H1 (cell line): Measurements from ENCODE around the gene CLDN7. TPM values are rescaled to one million over a fixed set of nuclear protein-coding genes. Genes with fewer than 3 reads are reported as not detected.
"Not testable (repeated sequence)": the region's sequence is repeated elsewhere in the genome, so short reads cannot be mapped to it uniquely, and the experiment has no call there.

ENCODE experiments used
- CTCF ChIA-PET: fragments of 300-600 bp; sonication (Branson Sonifier 250); formaldehyde crosslinking; loops from one replicate; lab custom pipeline; 2021; ENCODE audit not compliant: partially characterized antibody; lab: Charles Lee
- POLR2A ChIA-PET: fragments of 300-600 bp; sonication (Branson Sonifier 250); formaldehyde crosslinking; loops from one replicate; lab custom pipeline; 2021; ENCODE audit warnings: inconsistent platforms; ENCODE audit not compliant: partially characterized antibody; lab: Charles Lee
- DNase-seq, 2 experiments: peaks; one replicate each; pipeline versions ENCODE4 v3.0.0 to v3.0.0-alpha.2; 2010 to 2022; ENCODE audit warnings: low spot score in 2 of 2, low read depth in 1 of 2, mixed read lengths in 1 of 2
- FAIRE-seq: peaks from 2 replicates; lab custom pipeline; 2011; peaks lifted over from hg19 to GRCh38; lab: Jason Lieb, UNC
- H2AFZ ChIP-seq: 2 replicates; pipeline ENCODE4 v1.8.1; 2012; ENCODE audit warnings: low read length, inconsistent platforms
- H2AK5ac ChIP-seq: 2 replicates; pipeline ENCODE4 v1.6.1; 2013; ENCODE audit warnings: low read depth, low read length
- H2BK120ac ChIP-seq: replicated peaks from 2 replicates; pipeline ENCODE3; 2013; ENCODE audit warnings: low read depth, low read length, inconsistent platforms
- H2BK12ac ChIP-seq: 2 replicates; pipeline ENCODE4 v1.6.1; 2013; ENCODE audit warnings: low read depth, low read length
- H2BK15ac ChIP-seq: 2 replicates; pipeline ENCODE4 v1.6.1; 2013; ENCODE audit warnings: low read length
- H2BK20ac ChIP-seq: 2 replicates; pipeline ENCODE4 v1.6.1; 2013; ENCODE audit warnings: low read length
- H2BK5ac ChIP-seq: 2 replicates; pipeline ENCODE4 v1.6.1; 2013; ENCODE audit warnings: low read depth, low read length
- H3K14ac ChIP-seq: 2 replicates; pipeline ENCODE4 v1.6.1; 2013; ENCODE audit warnings: inconsistent platforms; ENCODE audit not compliant: insufficient read length
- H3K18ac ChIP-seq: 2 replicates; pipeline ENCODE4 v1.6.1; 2013; ENCODE audit warnings: low read length; ENCODE audit errors: extremely low read depth
- H3K23ac ChIP-seq: 2 replicates; pipeline ENCODE4 v1.6.1; 2013; ENCODE audit warnings: inconsistent platforms; ENCODE audit not compliant: insufficient read length
- H3K23me2 ChIP-seq: 2 replicates; pipeline ENCODE4 v1.6.1; 2013; ENCODE audit warnings: low read depth, low read length
- H3K27ac ChIP-seq: 2 replicates; pipeline ENCODE4 v1.6.1; 2011; ENCODE audit warnings: low read depth, low read length, inconsistent platforms
- H3K27me3 ChIP-seq, 4 experiments: replicated peaks in 1 of 4; 1 replicate in 1 of 4; 2 replicates in 3 of 4; pipeline versions ENCODE4 v1.6.1 to v1.8.1; 2011 to 2013; ENCODE audit warnings: low read length in 3 of 4, mild to moderate bottlenecking in 3 of 4, inconsistent platforms in 2 of 4, mixed read lengths in 2 of 4, moderate library complexity in 1 of 4; ENCODE audit not compliant: control insufficient read depth in 3 of 4, insufficient read depth in 3 of 4; ENCODE audit errors: extremely low read depth in 1 of 4
- H3K36me3 ChIP-seq, 4 experiments: 2 replicates each; pipeline versions ENCODE4 v1.6.1 to v1.8.1; 2011 to 2013; ENCODE audit warnings: mild to moderate bottlenecking in 4 of 4, low read length in 3 of 4, moderate library complexity in 2 of 4, control low read depth in 1 of 4, inconsistent platforms in 1 of 4; ENCODE audit not compliant: insufficient read depth in 4 of 4, control insufficient read depth in 2 of 4
- H3K4ac ChIP-seq: replicated peaks from 2 replicates; pipeline ENCODE3; 2013; ENCODE audit warnings: low read length, low read depth, mixed read lengths, inconsistent platforms; ENCODE audit not compliant: insufficient read length
- H3K4me1 ChIP-seq, 4 experiments: replicated peaks in 1 of 4; 1 replicate in 1 of 4; 2 replicates in 3 of 4; pipeline versions ENCODE4 v1.6.1 to v1.8.1; 2011 to 2013; ENCODE audit warnings: low read length in 3 of 4, inconsistent platforms in 2 of 4, mixed read lengths in 1 of 4; ENCODE audit not compliant: insufficient read depth in 4 of 4, control insufficient read depth in 3 of 4
- H3K4me2 ChIP-seq, 2 experiments: 2 replicates each; pipeline versions ENCODE4 v1.6.1 to v1.8.1; 2011 to 2013; ENCODE audit warnings: low read depth in 2 of 2, low read length in 2 of 2, control low read depth in 1 of 2, inconsistent platforms in 1 of 2, mild to moderate bottlenecking in 1 of 2; ENCODE audit not compliant: insufficient read depth in 1 of 2
- H3K4me3 ChIP-seq, 4 experiments: fragments of 200-600, 300-600 bp in 1 of 4; sonication (generic), shearing (Covaris generic), sonication (Bioruptor Twin) in 1 of 4; 2 replicates each; pipeline versions ENCODE4 v1.5.1 to v1.8.1; 2011 to 2016; ENCODE audit warnings: low read length in 4 of 4, low read depth in 3 of 4, control low read depth in 2 of 4, inconsistent platforms in 2 of 4, mild to moderate bottlenecking in 2 of 4, mixed read lengths in 1 of 4, moderate library complexity in 1 of 4; ENCODE audit not compliant: insufficient read depth in 2 of 4; ENCODE audit errors: extremely low read depth in 1 of 4
- H3K56ac ChIP-seq: replicated peaks from 2 replicates; pipeline ENCODE3; 2013; ENCODE audit warnings: low read depth, mild to moderate bottlenecking, mixed read lengths, low read length, inconsistent platforms; ENCODE audit not compliant: insufficient read length
- H3K79me1 ChIP-seq: 2 replicates; pipeline ENCODE4 v1.6.1; 2013; ENCODE audit warnings: low read depth, low read length, control low read depth
- H3K79me2 ChIP-seq, 2 experiments: 2 replicates each; pipeline versions ENCODE4 v1.6.1 to v1.8.1; 2012 to 2013; ENCODE audit warnings: low read length in 2 of 2, mild to moderate bottlenecking in 2 of 2, inconsistent platforms in 1 of 2; ENCODE audit not compliant: insufficient read depth in 2 of 2, control insufficient read depth in 1 of 2
- H3K9ac ChIP-seq, 4 experiments: replicated peaks in 1 of 4; 1 replicate in 1 of 4; 2 replicates in 3 of 4; pipeline versions ENCODE4 v1.6.1 to v1.8.1; 2011 to 2013; ENCODE audit warnings: low read depth in 3 of 4, low read length in 3 of 4, control low read depth in 2 of 4, mild to moderate bottlenecking in 2 of 4, moderate library complexity in 2 of 4, inconsistent platforms in 1 of 4; ENCODE audit errors: extremely low read depth in 1 of 4
- H3K9me3 ChIP-seq, 2 experiments: 2 replicates each; pipeline versions ENCODE4 v1.6.1 to v1.8.1; 2012 to 2013; ENCODE audit warnings: mild to moderate bottlenecking in 2 of 2, moderate library complexity in 2 of 2, control low read depth in 1 of 2, inconsistent platforms in 1 of 2, low read depth in 1 of 2, low read length in 1 of 2, mixed read lengths in 1 of 2; ENCODE audit not compliant: insufficient read depth in 2 of 2
- H4K20me1 ChIP-seq, 2 experiments: replicated peaks in 1 of 2; 2 replicates each; pipeline versions ENCODE3 to v1.8.1; 2011 to 2013; ENCODE audit warnings: inconsistent platforms in 2 of 2, low read length in 2 of 2, mild to moderate bottlenecking in 1 of 2; ENCODE audit not compliant: insufficient read depth in 2 of 2, control insufficient read depth in 1 of 2
- H4K5ac ChIP-seq: 2 replicates; pipeline ENCODE4 v1.6.1; 2013; ENCODE audit warnings: low read length, low read depth, mixed read lengths, inconsistent platforms; ENCODE audit not compliant: insufficient read length
- H4K8ac ChIP-seq: 2 replicates; pipeline ENCODE4 v1.8.0; 2013; ENCODE audit warnings: mild to moderate bottlenecking, moderate library complexity, low read length, inconsistent platforms; ENCODE audit not compliant: insufficient read depth; ENCODE audit errors: extremely low read depth
- H4K91ac ChIP-seq: replicated peaks from 2 replicates; pipeline ENCODE3; 2013; ENCODE audit warnings: low read length, mixed read lengths, inconsistent platforms; ENCODE audit not compliant: insufficient read length
- WGBS, 2 experiments: shearing (Covaris generic) in 1 of 2; methylation state at CpG; one replicate each; pipeline versions ENCODE4 v1.1.6 to v1.1.7; 2013 to 2015; ENCODE audit warnings: low lambda C conversion rate in 2 of 2, mixed read lengths in 2 of 2, inconsistent platforms in 1 of 2, low coverage in 1 of 2, missing lambda C conversion rate in 1 of 2; ENCODE audit not compliant: insufficient replicate concordance in 2 of 2, insufficient coverage in 1 of 2, insufficient read length in 1 of 2; ENCODE audit errors: extremely low coverage in 1 of 2, missing lambda C conversion rate in 1 of 2; 5-methylcytosine and 5-hydroxymethylcytosine counted together
- polyA plus RNA-seq, 7 experiments: library from polyadenylated mRNA; depleted of rRNA in 3 of 7; stranded (reverse) in 5 of 7; unstranded in 2 of 7; fragments of >200 nt in 5 of 7; fragments of 200-250 nt in 2 of 7; gene quantifications; 1 replicate in 5 of 7; 2 replicates in 1 of 7; 4 replicates in 1 of 7; pipeline versions ENCODE4 v1.2.1 to v1.2.3, GENCODE V29; 2011 to 2013; ENCODE audit warnings: missing spikeins in 2 of 7, mixed read lengths in 2 of 7
- total RNA-seq: library from RNA; stranded (reverse); fragmentation: NEBNext Ultra II Directional; extraction: Animal tissue kit (Norgen Biotek cat#: 25700); gene quantifications from 2 replicates; pipeline ENCODE4 v1.2.1, GENCODE V29; 2021

The CLDN7 gene
- total and polyA plus RNA-seq, 2 of the 8 experiments (the other 6 are each of a cell fraction or from before 2014, with no cell fraction given) = 118 to 119 TPM

DNA sequence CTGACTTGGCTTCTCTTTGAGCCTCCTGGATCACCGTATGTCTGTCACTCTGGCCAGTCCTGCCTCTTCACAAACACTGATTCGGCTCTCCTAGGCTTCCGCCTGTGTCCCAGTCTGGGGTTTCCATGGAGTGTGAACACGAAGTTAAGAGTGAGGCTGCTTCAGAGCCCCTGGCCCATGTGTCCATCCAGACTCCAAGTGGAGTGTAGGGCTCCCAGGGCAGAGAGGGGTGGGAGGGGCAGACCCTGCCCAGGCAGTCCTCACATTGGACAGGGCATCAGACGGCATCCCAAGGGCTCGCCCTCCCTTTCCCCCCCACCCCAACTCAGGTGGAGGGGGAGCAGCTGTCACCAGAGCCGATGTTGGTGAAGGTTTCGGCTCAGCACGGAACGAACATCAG is 18.4 kb downstream of the CLDN7 start:
- H3K9me3 ChIP-seq, H4K8ac ChIP-seq, H2BK120ac ChIP-seq, H2AFZ ChIP-seq, H3K23ac ChIP-seq, H4K20me1 ChIP-seq, H3K4me3 ChIP-seq, H3K27me3 ChIP-seq, H4K91ac ChIP-seq, FAIRE-seq, H3K56ac ChIP-seq, H3K14ac ChIP-seq, DNase-seq, H4K5ac ChIP-seq, H2BK12ac ChIP-seq, H2BK5ac ChIP-seq, H3K9ac ChIP-seq, H3K4ac ChIP-seq, H2BK15ac ChIP-seq, H3K18ac ChIP-seq, H3K27ac ChIP-seq, H3K79me1 ChIP-seq, H2BK20ac ChIP-seq, H2AK5ac ChIP-seq: not testable (repeated sequence)
- POLR2A ChIA-PET = interaction anchor here (0.8 to 19.7 kb wide), 6 partner anchors 13 to 72 kb away, joined by 3 to 386 read pairs (median 64); partner anchors contain the start of genes ACADVL, CLDN7 and DLG4
- peaks cover 18% of the 10 kb centered on the region for H3K23me2 ChIP-seq
- CTCF ChIA-PET = interaction anchor here (0.8 to 4.1 kb wide), 2 partner anchors 10 to 23 kb away, joined by 3 to 27 read pairs; partner anchors contain the start of gene ACADVL
- 92% methylated on average over 8 of the region's 10 CpGs; no CpG with 5 or more reads in 1 of the 2 experiments for WGBS, 2 experiments
- H3K4me2 ChIP-seq = peak overlapping the region in 1 of 2 experiments; percentile 93; a peak in 1 of 4 replicates
- H3K79me2 ChIP-seq = peaks cover 4 to 44% of the 10 kb centered on the region in 2 experiments
- peaks cover 5 to 13% (median 6%) of the 10 kb centered on the region in 4 experiments; a peak in 6 of 7 replicates for H3K4me1 ChIP-seq
- peaks cover 9 to 39% (median 24%) of the 10 kb centered on the region in 4 experiments; a peak in 6 of 8 replicates for H3K36me3 ChIP-seq
